Ovary (tissue), 9 donors: ENCODE results near the gene E2F6. TPM values are rescaled to one million over a fixed set of nuclear protein-coding genes. Genes with fewer than 3 reads are reported as not detected.

ENCODE experiments used
- DNase-seq, 5 donors: peaks; one replicate each; pipeline ENCODE4 v3.0.0-alpha.2; 2019 to 2020
- H3K27ac ChIP-seq, 2 donors: fragments of 200-600 bp; one replicate each; pipeline versions ENCODE4 v1.5.1 to v1.8.0; 2019 to 2022
- H3K27me3 ChIP-seq: fragments of 200-600 bp; one replicate; pipeline ENCODE4 v1.8.0; 2022
- H3K36me3 ChIP-seq: fragments of 200-600 bp; sonication (generic); one replicate; pipeline ENCODE4 v1.5.1; 2019
- H3K4me1 ChIP-seq: one replicate; pipeline ENCODE4 v1.8.1; 2013; ENCODE audit warnings: mild to moderate bottlenecking, moderate library complexity; ENCODE audit not compliant: insufficient read depth
- H3K4me3 ChIP-seq: fragments of 200-600 bp; sonication (generic); one replicate; pipeline ENCODE4 v1.5.1; 2017
- H3K9me3 ChIP-seq, 2 donors: fragments of 200-600 bp in 1 of 2; sonication (generic) in 1 of 2; one replicate each; pipeline versions ENCODE4 v1.5.1 to v1.8.1; 2013 to 2019; ENCODE audit warnings: mild to moderate bottlenecking in 1 of 2, moderate library complexity in 1 of 2
- EP300 ChIP-seq: sonication (generic); formaldehyde crosslinking; IDR thresholded peaks from one replicate; pipeline ENCODE4 v1.6.1; 2017; ENCODE audit warnings: antibody characterized with exemption
- POLR2A ChIP-seq: fragments of 450-650 bp; IDR thresholded peaks from one replicate; pipeline ENCODE4 v1.6.1; 2017; ENCODE audit warnings: antibody characterized with exemption, mild to moderate bottlenecking, moderate library complexity
- WGBS, 3 donors: extraction: QIAGEN DNeasy Blood & Tissue Kit in 1 of 3; methylation state at CpG; one replicate each; pipeline versions ENCODE4 v1.1.5 to v1.1.7; 2013 to 2017; 5-methylcytosine and 5-hydroxymethylcytosine counted together
- intact Hi-C, 4 donors: fragments of 100-400 bp; cut with DNase I; formaldehyde crosslinking; loops; one replicate each; pipeline versions ENCODE4 v1.11.0 to v1.15.1; 2022 to 2023
- polyA plus RNA-seq, 2 donors: library from polyadenylated mRNA; stranded (reverse); fragments of 200-250 nt in 1 of 2; fragments of 350-450 nt in 1 of 2; fragmentation: Illumina TruSeq in 1 of 2; extraction: RNeasy Lipid Tissue Mini Kit (QIAGEN cat#74804) in 1 of 2; gene quantifications; one replicate each; pipeline ENCODE4 v1.2.3, GENCODE V29; 2013 to 2014
- total RNA-seq, 7 donors: library from RNA; depleted of rRNA in 2 of 7; stranded (reverse); fragments of >200 nt in 2 of 7; fragmentation: NEBNext Ultra II Directional in 3 of 7; extraction: Animal tissue kit (Norgen Biotek cat#: 25700) in 3 of 7; gene quantifications; one replicate each; pipeline versions ENCODE4 v1.1.0 to v1.2.4, GENCODE V29; 2016 to 2023
- TF ChIP-seq, protein P1 (sequence below), 3 donors: fragments of 450-650 bp in 2 of 3; fragments of 200-600 bp in 1 of 3; IDR thresholded peaks; one replicate each; pipeline versions ENCODE4 v1.5.1 to v1.8.0; 2016 to 2022; ENCODE audit warnings: antibody characterized with exemption in 3 of 3, mild to moderate bottlenecking in 1 of 3
- donor health status: DM: no; HTN: no; CAD: no; lungs with moderate emphysema.
- donor health status: DM: no; HTN: no; CAD: no.
- donor health status: Bipolar disorder and iron deficiency.
- donor health status: DM: yes; HTN: yes; CAD: no.
- donor health status: DM: no; HTN: no; CAD: no.
- donor health status: DM: yes; HTN: yes; CAD: no.

The E2F6 gene
- total and polyA plus RNA-seq, 9 donors: 9.9 to 19.6 (median 14.9) TPM

DNA sequence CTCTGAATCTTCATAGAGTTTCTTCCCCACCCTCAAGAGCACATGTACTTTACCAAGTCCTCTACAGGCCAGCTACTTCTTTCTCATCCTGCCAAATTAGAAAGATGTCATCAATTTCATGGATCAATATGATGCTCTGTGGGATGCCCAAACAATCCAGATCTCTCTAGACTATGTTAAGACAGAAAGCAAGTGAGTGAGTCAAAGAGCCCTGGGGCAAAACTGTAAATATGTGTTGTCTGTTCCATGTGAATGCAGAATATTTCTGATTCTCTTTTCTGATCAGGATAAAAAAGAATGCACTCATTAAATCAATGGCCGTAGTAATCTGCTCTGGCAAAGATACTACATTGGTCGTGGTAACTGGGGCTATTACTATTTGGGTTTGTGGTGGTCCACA, 68.4 kb downstream of the E2F6 start:
- H3K27me3 ChIP-seq: no peaks in the 10 kb centered on the region
- no peaks in the 10 kb centered on the region for H3K4me1 ChIP-seq
- no peaks in the 10 kb centered on the region for H3K9me3 ChIP-seq
- intact Hi-C loops: no loop called here
- no peak for DNase-seq
- no peaks in the 10 kb centered on the region for H3K36me3 ChIP-seq
- no peak overlapping the region for H3K27ac ChIP-seq
- WGBS, 3 donors: 63 to 82% (median 78%) methylated on average over 2 of the region's 2 CpGs
- H3K4me3 ChIP-seq: no peak overlapping the region
- TF ChIP-seq EP300 (no peak), POLR2A (no peak)
- TF ChIP-seq, protein P1, sequence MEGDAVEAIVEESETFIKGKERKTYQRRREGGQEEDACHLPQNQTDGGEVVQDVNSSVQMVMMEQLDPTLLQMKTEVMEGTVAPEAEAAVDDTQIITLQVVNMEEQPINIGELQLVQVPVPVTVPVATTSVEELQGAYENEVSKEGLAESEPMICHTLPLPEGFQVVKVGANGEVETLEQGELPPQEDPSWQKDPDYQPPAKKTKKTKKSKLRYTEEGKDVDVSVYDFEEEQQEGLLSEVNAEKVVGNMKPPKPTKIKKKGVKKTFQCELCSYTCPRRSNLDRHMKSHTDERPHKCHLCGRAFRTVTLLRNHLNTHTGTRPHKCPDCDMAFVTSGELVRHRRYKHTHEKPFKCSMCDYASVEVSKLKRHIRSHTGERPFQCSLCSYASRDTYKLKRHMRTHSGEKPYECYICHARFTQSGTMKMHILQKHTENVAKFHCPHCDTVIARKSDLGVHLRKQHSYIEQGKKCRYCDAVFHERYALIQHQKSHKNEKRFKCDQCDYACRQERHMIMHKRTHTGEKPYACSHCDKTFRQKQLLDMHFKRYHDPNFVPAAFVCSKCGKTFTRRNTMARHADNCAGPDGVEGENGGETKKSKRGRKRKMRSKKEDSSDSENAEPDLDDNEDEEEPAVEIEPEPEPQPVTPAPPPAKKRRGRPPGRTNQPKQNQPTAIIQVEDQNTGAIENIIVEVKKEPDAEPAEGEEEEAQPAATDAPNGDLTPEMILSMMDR (IDR thresholded peaks at IDR 0.05): no peak

DNA sequence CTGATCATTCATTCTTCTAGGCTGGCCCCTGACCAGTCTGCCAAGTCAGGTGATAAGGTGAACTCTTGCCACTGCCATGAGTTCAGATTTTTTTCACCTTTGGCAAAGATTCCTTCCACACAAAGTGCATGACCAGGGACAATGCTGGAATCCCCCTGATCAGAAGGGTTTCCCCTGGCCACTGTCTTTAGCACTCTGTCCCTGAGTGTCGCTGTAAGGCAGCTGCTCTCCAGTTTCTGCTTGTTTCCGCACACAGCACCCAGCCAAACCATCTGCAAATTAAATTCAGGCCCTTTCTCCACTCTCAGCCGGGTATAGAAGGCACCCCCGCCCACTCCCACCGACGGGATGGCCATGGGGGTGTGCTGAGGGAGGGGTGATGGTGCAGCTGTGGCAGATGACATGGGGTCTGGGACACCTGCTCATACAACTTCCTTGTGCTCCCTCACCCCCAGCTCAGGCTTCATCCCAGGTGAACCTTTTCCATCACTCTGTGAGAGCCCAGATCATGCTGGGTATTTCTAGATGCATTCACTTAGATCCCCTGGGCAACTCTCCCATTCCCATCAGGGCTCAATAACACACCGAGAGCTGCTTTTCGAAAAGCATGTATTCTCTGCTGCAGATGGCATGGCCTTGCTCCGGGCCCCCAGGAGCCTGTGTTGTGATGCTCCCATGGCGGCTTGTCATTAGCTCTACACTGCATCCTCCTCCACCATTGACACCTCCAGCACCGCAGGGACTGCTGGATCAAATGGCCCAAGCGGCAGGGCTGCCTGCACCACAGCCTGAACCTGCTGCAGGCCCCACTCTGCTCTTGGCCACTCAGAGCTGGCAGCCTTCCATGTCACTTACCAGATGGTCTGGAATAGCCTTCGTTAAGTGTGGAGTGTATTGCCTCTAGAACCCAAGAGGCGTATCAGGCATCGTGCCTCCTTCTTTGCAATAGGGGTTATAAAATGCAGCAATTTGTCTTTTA, 69.2 kb downstream of the E2F6 start:
- Histone ChIP-seq H3K4me1 (peaks cover under 1% of the 10 kb centered on the region), H3K36me3 (no peaks in the 10 kb centered on the region), H3K4me3 (no peak overlapping the region), H3K9me3 (no peaks in the 10 kb centered on the region), H3K27ac (no peak overlapping the region), H3K27me3 (no peaks in the 10 kb centered on the region)
- 84 to 85% (median 85%) methylated on average over 15 of the region's 15 CpGs for WGBS, 3 donors
- TF ChIP-seq POLR2A (no peak), EP300 (no peak)
- TF ChIP-seq, protein P1 (IDR thresholded peaks at IDR 0.05): no peak
- intact Hi-C loops: no loop called here
- no peak for DNase-seq

DNA sequence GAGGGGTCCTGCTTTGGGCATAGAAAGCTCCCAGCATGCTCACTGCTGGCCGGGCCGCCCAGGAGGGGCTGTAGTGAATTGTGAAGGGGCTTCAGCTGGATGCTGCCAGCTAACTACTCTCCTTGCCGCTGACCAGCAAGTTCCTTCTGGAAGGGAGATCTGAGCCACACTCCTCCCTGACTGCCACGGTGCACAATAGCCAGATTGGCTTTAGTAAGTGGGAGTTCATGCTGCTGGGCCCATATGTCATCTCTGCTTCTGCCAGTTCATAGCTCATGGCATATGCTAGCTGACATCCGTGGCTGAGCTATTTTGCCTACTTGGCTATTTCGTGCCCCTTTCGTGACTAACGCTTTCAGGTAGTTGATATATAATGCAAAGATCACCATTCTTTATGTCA, 69.9 kb downstream of the E2F6 start:
- 89 to 91% (median 89%) methylated on average over 8 of the region's 8 CpGs for WGBS, 3 donors
- Histone ChIP-seq H3K9me3 (no peaks in the 10 kb centered on the region), H3K27ac (no peak overlapping the region), H3K27me3 (no peaks in the 10 kb centered on the region), H3K4me1 (peaks cover 2% of the 10 kb centered on the region), H3K36me3 (no peaks in the 10 kb centered on the region), H3K4me3 (no peak overlapping the region)
- intact Hi-C loops: no loop called here
- no peak for DNase-seq
- TF ChIP-seq EP300 (no peak), POLR2A (no peak)
- TF ChIP-seq, protein P1 (IDR thresholded peaks at IDR 0.05): no peak

DNA sequence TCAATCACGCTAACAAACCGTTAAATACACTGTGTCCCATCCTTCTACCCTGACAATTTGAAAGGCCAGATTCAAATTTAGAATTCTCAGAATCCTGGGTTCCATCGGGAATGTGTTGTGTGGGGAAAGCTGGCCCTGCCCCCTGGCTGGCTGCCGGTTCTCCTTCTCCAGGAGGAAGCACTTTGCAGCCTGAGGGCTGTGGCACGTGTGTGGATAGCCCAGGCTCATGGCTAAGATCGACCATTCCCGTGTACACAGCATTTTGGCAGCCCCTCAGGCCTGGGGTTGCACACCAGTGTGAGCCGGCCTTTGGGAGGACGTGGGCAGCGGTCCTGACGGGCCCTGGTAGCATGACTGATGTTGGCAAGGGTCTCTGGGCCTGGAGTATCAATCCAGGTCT, 70.6 kb downstream of the E2F6 start:
- 60 to 73% (median 71%) methylated on average over 11 of the region's 11 CpGs for WGBS, 3 donors
- Histone ChIP-seq H3K9me3 (no peaks in the 10 kb centered on the region), H3K4me1 (peaks cover 2% of the 10 kb centered on the region), H3K4me3 (no peak overlapping the region), H3K27ac (no peak overlapping the region), H3K27me3 (no peaks in the 10 kb centered on the region), H3K36me3 (no peaks in the 10 kb centered on the region)
- intact Hi-C loops: no loop called here
- TF ChIP-seq EP300 (no peak), POLR2A (no peak)
- TF ChIP-seq, protein P1 (IDR thresholded peaks at IDR 0.05): no peak
- no peak for DNase-seq

Other genes with a start within 250 kb of the E2F6 start
- gene ROCK2, start 121.5 kb downstream of the E2F6 start, total RNA-seq: 10 to 100 TPM; 40.1 to 71.9 (median 52.7) TPM
- 10 to 100 TPM; 13.2 to 25.8 TPM for gene ROCK2, start 121.5 kb downstream of the E2F6 start, polyA plus RNA-seq
- gene GREB1, start 67.9 kb upstream of the E2F6 start, total RNA-seq: 100 to 1,000 TPM; 219 to 723 (median 335) TPM
- 100 to 1,000 TPM; 104 to 228 TPM for gene GREB1, start 67.9 kb upstream of the E2F6 start, polyA plus RNA-seq
- 1 to 10 TPM in 3 of 7 donors, under 1 TPM in 2, not detected in 2; 0.63 to 3.8 (median 1.1) TPM for gene NTSR2, start 204.0 kb upstream of the E2F6 start, total RNA-seq
- gene NTSR2, start 204.0 kb upstream of the E2F6 start, polyA plus RNA-seq: under 1 TPM; 0.33 to 0.53 TPM